DMS79 treated with DMSO at 0.1 percent for 48 hours (cell line): ENCODE measurements around the gene CSTA.

ENCODE experiments used
- DNase-seq: peaks from one replicate; lab custom pipeline; 2025; lab: John Stamatoyannopoulos, UW

Gene CSTA

DNA sequence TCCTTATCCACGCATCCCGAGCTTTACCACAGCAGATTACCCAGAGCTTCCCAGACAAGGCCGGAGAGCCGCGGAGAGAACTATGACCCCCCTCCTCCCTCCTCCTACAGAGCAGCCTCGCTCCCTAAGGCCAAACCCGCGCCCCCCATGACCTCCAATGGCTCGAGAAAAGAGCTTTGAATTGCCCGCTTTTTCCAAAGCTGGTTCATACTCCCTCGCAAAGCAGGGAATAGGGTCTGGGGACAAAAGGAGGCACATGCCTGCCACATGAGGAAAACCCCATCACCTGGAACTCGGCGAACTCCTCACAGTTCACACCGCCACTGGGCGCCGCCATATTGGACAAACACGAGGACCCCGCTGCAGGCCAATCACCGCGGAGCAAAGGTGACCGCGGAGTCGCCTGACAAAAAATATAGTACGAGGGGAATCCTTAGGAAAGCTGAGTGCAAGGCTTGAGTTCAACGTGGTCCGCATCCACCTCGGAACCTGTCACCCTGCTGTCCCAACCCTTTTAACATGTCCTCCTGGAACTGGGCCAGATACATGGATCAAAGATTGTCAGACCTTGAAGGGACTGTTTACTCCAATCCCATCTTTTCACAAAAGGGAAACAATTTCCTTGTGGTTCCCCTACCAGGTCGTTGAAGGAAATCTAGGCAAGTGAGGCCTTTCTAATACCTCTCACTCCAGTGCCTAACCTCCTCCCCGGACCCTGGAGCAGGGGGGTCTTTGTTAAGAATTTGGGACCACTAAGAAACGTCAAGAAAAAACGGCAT lies 58.0 kb downstream of the CSTA start, which contains the start of gene MIX23:
Gene MIX23, minus strand, starts transcription at position 344 of the 779 bp plus-strand sequence. Its CDS starts 7 bp downstream, at position 337.
- DNase-seq = peak; percentile 93

DNA sequence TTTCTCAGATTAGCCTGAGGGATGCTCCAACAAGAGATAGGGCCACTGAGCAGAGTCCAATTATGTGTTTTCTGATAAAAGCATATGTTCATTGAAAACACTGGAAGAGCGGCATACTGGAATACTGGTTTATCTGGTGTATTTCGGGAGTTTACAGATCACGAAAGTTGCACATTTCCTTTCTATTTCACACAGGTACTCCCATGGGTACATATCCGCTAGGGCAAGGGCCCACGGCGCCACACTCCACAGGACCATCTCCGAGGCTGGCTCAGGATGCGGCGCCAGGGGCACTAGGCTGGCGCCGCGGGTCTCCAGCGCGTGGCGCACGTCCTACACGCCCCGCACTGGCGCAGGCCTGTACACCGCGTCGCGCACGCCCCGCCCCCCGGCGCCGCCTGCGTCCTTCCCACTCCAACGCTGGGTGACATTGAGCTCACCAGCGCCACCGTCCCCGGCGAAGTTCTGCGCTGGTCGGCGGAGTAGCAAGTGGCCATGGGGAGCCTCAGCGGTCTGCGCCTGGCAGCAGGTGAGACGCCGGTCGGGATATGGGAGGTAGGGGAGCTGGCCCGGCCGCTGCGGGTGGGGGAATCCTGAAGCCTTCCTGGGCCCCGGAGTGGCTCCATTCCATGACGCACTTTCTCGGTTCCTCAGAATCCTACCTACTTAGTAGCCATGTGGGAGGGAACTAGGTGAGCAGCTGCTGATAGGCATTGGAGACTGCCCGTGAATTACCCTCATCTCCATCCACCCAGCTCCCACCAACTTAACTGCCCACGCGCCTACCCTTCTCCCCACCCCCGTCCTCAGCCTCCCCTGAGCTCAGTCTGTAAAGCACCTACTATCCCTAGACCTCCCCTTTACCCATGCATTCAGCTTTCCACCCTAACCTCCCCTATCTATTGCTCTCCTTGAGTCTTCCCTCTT lies 59.0 kb downstream of the CSTA start, which contains the start of gene FAM162A:
Gene FAM162A, plus strand, starts transcription at position 412 of the 927 bp plus-strand sequence. Its CDS starts 84 bp downstream, at position 496.
- peak; percentile 89 for DNase-seq

DNA sequence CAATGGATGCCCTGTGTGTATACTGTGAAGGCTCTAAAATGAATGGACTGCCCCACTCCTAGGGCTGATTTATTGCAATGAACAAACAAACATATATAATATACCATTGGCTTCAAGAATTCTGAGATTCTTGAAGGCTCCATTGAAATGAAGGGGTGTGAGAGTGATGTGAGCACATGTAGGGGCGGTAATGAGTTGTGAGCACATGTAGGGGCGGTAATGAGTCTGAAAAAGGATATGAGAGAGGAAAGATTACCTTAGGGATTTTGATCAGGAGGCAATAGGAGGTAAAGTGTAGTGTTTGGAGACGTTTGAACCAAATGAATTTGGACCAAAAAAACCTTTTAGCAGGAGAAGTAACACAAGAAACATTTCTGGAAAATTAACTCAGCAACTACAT lies 62.7 kb downstream of the CSTA start:
- no peak for DNase-seq

DNA sequence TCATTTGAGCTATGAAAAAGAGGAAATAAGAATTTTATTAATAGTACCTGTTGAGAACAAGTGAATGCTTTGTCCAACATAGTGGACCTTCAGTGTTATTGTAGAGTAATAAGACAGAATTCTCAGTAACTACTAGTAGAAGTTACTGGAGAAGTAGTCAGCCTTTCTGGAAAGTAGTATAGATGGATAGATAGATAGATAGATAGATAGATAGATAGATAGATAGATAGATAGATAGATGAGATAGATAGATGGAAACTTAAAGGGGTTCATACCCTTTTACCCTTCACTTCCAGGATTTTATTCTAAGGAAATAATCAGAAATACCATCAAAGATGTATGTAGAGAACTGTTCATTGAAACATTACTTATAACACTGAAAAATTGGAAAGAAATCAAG lies 64.1 kb downstream of the CSTA start:
- no peak for DNase-seq

DNA sequence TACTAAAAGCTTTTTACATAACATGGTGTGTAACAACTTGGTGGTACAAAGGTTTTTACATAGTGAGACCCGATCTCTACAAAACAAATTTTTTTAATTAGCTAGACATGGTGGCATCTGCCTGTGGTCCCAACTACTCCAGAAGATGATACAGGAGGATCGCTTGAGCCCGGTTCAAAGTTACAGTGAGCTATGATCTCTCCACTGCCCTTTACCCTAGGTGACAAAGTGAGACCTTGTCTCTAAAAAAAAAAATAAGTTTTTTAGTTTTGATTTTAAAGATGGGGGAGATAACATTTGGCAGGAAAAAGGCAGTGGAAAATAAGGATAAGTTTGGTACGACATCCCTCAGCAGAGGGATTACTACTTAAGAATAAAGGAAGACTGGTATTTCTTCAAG lies 64.8 kb downstream of the CSTA start:
- DNase-seq = no peak

DNA sequence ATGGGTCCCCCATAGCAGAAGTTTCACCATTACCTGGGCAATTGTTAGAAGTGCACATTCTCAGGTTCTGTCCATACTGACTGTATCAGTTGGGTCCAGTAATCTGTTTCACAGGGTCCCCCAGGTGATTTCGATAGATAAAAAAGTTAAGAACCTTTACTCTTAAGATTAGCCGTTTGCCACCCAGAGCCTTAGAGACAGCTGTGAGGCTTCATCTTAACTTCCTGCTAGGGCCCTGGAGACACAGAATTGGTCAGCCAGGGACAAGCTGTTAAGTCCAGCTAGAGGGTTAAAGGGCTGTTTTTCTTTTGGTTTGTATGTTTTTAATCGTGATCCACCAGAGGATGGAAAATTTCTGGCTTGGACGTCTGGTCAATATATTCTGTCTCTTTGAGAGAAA lies 65.6 kb downstream of the CSTA start:
- DNase-seq = no peak
